Measurements from ENCODE around the gene MLC1. TPM values are rescaled to one million over a fixed set of nuclear protein-coding genes. Genes with fewer than 3 reads are reported as not detected.

Gene MLC1
- total RNA-seq, 1 donor from 2014 or later, result not detected

DNA sequence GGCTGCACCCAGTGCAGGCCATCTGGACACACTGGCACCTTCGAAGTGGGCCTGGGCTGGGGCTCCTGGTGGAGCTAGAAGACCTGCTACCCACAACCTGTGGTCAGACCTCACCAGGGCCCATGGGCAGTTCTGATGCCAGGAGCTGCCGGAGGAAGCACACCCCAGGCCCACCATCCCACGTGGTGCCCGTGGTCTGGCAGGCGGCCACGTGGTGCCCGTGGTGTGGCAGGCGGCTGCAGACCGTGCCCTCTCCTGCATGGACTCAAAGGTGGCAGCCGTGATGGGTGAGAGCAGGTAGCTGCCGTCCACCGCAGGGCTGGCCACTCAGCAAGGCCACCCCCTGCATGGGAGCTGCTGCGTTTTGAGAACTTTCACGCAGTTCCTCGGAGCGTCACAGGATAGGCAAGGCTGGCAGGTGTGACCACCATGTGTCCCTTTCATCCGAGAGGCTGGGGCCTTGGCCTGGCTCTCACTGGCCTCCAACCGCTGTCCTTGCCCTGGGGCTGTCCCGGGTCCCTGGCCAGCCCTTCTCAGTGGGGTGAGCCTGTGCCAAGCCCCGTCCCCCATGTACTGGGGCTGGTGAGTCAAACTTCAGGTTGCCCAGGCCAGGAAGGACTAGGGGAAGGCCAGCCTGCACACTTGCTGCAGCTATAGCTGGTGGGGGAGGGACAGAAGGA is 68.8 kb downstream of the MLC1 start:
- no peak for DNase-seq (ENCODE audit: low read depth)

DNA sequence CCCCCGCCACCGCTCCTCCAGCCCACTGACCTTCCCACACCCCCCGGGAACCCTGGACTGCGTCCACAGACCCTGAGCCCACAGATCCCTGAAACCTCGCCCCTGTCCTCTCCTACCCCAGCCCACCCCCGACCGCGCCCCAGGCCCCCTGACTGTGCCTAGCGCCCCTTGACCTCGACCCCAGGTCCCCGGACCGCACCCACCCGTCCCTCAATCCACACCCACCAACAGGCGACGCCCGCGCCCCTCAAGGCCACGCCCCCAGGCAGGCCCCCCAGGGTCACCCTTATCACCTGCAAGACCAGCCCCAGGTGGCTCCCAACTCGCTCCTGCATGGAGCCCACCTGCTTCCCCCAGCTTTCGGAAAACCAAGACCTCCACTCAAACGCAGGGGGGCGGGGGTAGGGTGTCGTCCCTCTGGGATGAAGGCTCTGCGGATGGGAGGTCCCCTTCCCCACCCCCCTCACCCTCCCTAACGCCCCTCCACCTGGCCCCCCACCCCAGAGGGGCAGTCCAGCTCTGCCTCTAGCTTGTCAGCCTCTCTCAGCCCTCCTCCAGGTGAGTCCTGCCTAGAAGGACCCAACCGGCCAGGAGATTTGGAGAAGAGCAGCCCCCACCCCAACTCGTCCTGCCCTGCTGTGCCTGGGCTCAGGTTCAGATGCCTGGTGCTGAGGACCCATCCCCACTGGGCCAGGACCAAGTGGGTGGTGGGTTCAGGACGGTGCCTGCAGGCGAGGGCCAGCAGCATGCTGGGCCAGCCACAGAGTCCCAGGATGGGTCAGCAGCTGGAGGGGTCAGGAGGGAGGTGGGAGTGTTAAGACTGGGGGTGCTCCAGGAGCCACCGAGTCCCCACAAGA is 69.5 kb downstream of the MLC1 start:
- DNase-seq (ENCODE audit: low read depth), result no peak

DNA sequence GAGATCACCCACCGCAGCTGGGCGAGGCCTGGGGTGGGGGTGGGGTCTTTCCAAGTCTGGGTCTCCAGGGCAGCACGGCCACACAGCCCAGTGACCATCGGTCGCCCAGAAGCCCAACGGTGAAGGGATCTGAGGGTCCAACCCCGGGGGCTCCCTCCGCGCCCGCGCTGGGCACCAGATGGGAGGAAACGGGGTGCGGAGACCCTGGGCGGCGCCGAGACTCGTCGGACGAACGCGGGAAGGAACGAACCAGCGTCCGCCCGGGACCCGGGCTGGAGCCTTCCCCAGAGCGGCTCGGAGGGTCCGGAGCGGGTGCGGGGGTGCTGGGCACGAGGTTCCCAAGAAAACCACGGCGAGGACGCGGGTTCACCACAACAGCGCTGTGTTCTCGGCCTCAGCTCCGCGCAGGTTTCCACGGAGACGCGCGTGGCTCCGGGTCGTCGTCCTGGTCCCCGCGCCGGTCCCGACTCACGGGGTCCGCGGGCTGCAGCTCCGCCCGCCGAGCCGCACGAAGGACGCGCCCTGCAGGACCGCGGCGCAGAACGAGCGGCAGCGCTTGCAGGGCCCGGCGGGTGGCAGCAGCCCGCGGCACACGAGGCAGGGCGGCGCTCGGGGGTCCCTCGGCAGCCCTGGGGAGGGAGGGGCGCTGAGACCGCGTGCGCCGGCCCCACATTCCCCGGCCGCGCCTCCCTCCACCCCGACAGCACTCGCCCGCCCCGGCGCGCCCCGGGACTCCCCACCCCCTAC is 70.4 kb downstream of the MLC1 start:
- no peak for DNase-seq (ENCODE audit: low read depth)

DNA sequence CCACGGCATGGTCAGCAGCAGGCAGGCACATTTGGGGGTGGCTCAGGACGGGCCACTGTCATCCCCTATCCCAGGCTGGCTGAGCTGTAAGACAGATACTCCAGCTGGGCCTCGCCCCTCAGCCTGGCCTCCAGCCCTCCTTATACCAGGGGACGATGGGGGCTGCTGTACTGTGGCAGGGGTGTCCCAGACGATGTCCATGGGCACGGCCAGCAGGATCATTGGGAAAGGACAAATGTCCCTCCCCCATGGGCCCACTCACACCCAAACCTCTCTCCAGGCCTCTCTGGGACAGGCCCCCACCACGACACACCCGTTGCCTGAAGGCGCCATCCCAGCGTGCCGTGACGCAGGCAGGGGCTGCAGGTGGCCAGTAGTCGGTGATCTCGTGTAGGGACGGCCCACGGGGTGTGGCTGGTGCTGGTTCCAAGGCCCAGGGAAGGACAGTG is 71.1 kb downstream of the MLC1 start:
- DNase-seq (ENCODE audit: low read depth), result no peak

DNA sequence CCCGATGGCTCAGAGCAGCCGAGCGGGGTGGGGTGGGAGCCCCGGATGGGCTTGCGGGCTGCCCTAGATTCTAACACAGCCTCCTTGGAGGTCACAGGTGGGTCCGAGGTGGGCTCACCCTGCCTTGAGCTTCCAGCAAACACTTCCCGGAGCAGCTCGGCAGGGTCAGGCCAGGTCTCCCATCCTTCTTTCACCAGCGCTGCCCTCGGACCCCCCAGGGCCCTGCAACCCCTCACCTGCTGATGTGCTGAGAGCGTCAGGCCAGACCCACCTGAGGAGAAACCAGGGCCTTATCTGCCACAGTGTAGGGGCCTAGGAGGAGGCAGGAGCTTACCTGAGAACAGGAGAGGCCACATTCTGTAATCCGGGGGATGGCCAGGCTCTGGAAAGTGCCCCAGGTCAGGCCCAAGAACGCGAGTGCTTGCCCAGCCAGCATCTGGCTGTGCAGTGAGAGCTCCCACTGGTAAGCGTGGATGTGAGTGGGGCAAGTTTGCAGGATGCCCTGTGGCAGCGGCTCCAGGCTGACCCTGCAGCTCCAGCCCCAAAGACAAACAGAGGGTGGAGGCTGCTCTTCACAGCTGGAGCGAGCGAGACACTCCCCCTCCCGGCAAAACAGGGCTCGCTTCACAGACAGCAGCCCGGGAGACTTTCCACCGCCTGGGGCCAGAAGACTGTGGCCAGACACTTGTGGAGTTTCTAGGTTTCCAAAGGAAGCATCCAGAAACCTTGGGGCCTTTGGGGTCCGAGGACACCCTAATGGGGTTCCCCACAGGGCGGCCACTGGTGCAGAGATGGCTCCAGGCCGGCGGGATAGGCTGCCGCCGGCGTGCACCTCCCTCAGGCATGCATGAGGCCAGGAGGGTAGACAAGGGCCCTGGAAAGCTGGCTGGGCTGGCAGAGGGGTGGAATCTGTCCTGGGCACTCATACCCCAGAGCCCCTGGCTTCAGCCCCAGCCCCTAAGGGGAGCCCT is 72.7 kb downstream of the MLC1 start, which contains the start of gene IL17REL:
TSS of gene IL17REL (minus strand) at position 555 of the 971 bp plus-strand sequence. CDS start at position 436, 119 bp downstream.
- DNase-seq (ENCODE audit: low read depth), result no peak

DNA sequence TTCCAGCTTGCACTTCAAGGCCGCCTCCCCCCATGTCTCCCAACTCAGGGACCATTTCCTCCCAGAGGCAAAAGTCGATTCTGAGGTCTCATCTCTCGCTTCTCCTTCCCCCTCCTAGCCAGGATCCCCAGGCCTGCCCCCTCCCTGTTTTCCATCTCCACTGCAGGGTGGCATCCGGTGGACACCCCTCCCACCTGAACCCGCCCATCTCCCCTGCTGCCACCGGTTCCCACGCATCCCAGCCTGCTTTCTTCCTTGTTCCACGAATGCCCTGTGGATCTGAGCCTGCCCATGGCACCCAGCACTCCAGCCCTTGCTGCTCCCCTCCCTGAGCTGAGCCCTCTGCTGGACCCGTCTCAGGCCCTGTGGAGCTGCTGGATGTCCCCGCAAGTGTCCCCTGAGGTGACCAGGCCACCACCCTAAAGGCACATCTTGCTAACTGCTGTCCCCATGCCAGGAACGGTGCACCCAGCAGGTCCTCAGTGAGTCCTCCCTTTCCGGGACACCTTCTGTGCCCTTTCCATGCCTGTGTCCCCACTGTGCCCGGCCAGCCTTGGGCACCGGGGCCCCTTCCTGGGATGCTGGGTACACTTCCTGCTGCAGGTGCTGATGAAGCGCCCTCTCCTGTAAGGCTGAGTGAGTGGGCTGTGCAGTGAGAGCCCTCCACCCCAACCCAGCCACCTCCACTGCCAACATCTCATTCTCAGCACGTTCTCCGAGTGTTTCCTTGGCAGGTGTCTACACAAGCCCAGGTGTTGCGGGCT is 73.6 kb downstream of the MLC1 start:
- no peak for DNase-seq (ENCODE audit: low read depth)

DNA sequence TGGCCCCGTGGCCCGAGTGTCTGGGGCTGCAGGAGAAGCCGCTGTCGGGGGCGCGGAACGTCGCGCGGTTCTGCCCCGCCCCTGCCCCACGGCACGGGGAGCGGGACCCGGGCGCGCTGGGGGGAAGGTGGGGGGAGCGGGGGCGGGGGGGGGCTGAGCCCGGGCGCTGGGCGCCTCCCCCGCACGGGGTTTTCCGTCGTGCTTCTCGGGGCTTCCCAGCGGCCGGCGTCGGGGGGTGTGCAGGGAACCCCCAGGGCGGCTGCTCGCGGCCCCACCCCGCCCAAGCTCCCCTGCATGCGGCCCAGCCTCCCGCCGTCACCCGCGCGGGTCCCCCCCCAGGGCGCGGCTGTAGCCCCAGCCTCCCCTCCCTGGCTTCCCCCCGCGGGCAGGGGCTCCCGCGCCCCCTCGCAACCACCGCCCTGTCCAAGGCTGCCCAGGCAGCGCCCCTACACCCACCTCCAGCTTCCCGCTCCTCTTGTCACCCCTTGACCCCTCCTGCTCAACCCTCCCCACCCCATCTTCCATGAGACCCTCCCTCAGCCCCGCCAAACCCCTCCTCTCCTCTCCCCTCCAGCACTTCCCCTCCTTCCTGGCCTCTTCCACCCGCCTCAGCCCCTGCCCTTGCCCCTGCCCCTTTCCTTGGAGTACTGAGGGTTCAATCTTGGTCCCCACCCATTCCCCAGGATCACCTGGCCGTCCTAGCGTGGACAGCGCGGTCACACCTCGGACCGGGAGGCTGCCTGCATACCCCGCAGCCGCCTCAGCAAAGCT is 74.4 kb downstream of the MLC1 start:
- no peak for DNase-seq (ENCODE audit: low read depth)

DNA sequence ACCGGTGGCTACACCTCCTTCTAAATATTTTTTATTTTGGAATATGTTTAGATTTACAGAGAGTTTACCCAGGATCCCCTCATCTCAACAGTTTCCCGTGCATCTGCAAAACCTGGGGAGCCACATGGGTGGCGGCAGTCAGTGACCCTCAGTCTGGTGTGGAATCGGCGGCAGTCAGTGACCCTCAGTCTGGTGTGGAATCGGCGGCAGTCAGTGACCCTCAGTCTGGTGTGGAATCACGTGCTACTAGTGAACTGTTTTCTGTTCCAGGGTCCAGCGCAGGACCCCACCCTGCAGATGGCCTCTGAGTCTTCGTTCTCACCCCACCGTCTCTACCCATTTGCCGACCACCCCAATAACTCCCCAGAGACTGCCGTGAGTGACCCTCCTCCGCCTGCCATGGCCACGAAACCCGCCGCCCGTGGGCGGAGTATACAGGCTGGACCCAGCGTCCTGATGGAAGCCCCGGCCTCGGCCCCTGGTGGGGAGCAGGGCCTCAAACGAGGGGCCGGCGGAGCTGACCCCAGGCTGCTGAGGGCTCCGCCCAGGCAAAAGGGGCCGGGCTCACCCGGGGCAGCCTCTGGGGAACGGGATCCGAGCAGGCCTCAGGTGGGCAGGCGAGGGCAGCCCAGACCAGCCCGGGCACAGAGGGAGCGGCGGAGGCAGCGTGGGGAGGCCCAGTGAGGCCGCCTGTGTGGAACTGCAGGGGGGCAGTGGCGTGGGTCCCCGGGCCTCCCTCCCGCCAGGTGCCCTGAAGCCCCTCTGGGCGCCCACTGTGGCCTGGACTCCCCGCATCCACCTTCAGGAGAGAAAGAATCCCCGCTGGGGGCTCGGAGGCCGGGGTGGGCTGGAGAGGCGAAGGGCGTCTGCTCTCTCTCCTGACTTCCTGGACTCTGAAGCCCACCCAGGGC is 75.2 kb downstream of the MLC1 start:
- DNase-seq (ENCODE audit: low read depth), result no peak

Other genes starting within 250 kb of the MLC1 start
- gene ZBED4, start 231.6 kb downstream of the MLC1 start, total RNA-seq, result 12.2 and 23.7 TPM in 2 replicates
- gene ALG12, start 167.0 kb downstream of the MLC1 start, total RNA-seq, result 15.5 and 33.2 TPM in 2 replicates
- gene CRELD2, start 166.8 kb downstream of the MLC1 start, total RNA-seq, result 28.3 and 32.5 TPM in 2 replicates
- 26.3 and 40.3 TPM in 2 replicates for gene PIM3, start 124.7 kb downstream of the MLC1 start, total RNA-seq
- gene IL17REL, start 72.7 kb downstream of the MLC1 start, total RNA-seq, result not detected in 2 replicates
- gene TTLL8, start 27.1 kb downstream of the MLC1 start, total RNA-seq, result not detected in 2 replicates
- not detected in 2 replicates for gene MOV10L1, start 4.6 kb upstream of the MLC1 start, total RNA-seq
- not detected in 2 replicates for gene PANX2, start 85.3 kb upstream of the MLC1 start, total RNA-seq
- 24.7 and 37.4 TPM in 2 replicates for gene TRABD, start 100.5 kb upstream of the MLC1 start, total RNA-seq
- gene SELENOO, start 115.6 kb upstream of the MLC1 start, total RNA-seq, result 23.4 and 26.7 TPM in 2 replicates
- 26.2 and 34.5 TPM in 2 replicates for gene TUBGCP6, start 159.6 kb upstream of the MLC1 start, total RNA-seq
- 19.8 and 48.9 TPM in 2 replicates for gene HDAC10, start 165.8 kb upstream of the MLC1 start, total RNA-seq
- gene MAPK12, start 176.3 kb upstream of the MLC1 start, total RNA-seq, result 22.0 and 26.0 TPM in 2 replicates
- gene MAPK11, start 185.0 kb upstream of the MLC1 start, total RNA-seq, result 9.9 and 10.2 TPM in 2 replicates
- 98.8 and 582 TPM in 2 replicates for gene PLXNB2, start 222.2 kb upstream of the MLC1 start, total RNA-seq
- gene DENND6B, start 241.6 kb upstream of the MLC1 start, total RNA-seq, result 2.4 and 11.9 TPM in 2 replicates